ENCODE data around the gene ESPN. TPM values are rescaled to one million over a fixed set of nuclear protein-coding genes. Genes with fewer than 3 reads are reported as not detected.

ESPN gene
- total RNA-seq, 1 donor from 2014 or later = 0.18 TPM

DNA sequence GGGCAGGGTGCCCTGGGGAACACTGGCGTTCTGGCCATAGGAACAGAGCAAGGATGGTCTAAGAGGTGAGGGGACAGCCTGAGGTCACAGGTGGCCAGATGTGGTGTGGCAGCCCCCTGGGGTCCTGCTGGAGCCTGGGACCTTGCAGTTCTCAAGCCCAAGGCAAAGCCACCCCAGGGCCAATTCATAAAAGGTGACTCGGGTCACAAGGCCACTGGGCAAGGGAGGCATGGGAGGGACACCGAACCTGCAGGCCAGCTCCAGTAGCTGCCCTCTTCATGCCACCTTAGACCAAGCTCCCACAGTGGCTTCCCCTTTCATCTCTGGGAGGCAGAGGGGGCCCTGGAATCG lies 22.1 kb downstream of the ESPN start:
- H3K27me3 Mint-ChIP-seq = peaks cover 38% of the 10 kb centered on the region
- intact Hi-C loops (cut with micrococcal nuclease) = no loop called here
- no peaks in the 10 kb centered on the region for H3K36me3 Mint-ChIP-seq (ENCODE audit: low read depth)
- H3K4me3 Mint-ChIP-seq = no peak overlapping the region
- DNase-seq (no peak), ATAC-seq (ENCODE audit: low read depth) (no peak)
- no peaks in the 10 kb centered on the region for H3K9me3 Mint-ChIP-seq
- TF ChIP-seq, protein P1, sequence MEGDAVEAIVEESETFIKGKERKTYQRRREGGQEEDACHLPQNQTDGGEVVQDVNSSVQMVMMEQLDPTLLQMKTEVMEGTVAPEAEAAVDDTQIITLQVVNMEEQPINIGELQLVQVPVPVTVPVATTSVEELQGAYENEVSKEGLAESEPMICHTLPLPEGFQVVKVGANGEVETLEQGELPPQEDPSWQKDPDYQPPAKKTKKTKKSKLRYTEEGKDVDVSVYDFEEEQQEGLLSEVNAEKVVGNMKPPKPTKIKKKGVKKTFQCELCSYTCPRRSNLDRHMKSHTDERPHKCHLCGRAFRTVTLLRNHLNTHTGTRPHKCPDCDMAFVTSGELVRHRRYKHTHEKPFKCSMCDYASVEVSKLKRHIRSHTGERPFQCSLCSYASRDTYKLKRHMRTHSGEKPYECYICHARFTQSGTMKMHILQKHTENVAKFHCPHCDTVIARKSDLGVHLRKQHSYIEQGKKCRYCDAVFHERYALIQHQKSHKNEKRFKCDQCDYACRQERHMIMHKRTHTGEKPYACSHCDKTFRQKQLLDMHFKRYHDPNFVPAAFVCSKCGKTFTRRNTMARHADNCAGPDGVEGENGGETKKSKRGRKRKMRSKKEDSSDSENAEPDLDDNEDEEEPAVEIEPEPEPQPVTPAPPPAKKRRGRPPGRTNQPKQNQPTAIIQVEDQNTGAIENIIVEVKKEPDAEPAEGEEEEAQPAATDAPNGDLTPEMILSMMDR (IDR thresholded peaks at IDR 0.05) = no peak
- H3K4me1 Mint-ChIP-seq = peaks cover 14% of the 10 kb centered on the region
- CTCF ChIA-PET = no interaction called here
- H3K27ac Mint-ChIP-seq = no peak overlapping the region
- POLR2A ChIA-PET = no interaction called here

DNA sequence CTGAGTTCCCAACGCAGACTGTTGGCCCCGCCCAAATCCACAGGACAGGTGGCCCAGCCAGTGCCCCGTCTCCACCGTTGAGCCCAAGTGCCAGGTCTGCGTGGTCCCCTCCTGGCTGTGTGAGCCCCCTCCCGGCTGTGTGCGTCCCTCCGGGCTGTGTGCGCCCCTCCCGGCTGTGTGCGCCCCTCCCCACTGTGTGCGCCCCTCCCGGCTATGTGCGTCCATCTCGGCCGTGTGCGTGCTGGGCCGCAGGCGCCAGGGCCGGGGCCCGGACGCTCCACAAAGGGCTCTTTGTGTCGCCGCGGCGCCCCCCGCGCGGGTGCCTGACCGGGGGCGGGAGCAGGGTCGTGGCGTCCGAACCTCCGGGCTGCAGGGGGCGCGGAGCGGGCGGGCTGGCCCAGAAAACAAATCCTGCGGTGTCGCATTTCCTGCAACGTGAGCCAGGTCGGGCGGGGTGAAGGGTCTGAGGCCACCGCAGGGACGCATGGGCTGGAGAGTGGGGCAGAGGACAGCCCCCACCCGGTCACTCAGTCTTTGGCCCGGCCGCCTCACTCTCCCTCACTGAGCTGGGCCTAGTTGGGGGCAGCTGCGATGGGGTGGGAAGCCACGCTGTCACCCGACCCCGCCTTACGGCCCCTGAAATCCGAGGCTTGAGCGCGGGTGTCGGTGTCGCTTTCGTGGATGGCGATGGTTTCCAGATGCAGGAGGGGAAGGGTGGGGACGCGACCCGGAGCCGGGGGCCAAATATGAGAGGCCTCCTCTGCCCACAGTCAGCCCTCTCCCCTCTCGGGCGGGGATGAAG lies 22.6 kb downstream of the ESPN start:
- TF ChIP-seq, protein P1 (IDR thresholded peaks at IDR 0.05) = no peak
- Mint-ChIP-seq H3K36me3 (ENCODE audit: low read depth) (no peaks in the 10 kb centered on the region), H3K27ac (no peak overlapping the region), H3K4me3 (peak overlapping the region; percentile 65), H3K27me3 (peaks cover 36% of the 10 kb centered on the region), H3K4me1 (peaks cover 14% of the 10 kb centered on the region), H3K9me3 (no peaks in the 10 kb centered on the region)
- ChIA-PET CTCF (interaction anchor here (0.6 kb wide), 1 partner anchor 99 kb away, joined by 3 read pairs; no protein-coding TSS in a partner anchor), POLR2A (no interaction called here)
- ATAC-seq (ENCODE audit: low read depth) (peak; percentile 35), DNase-seq (no peak)
- intact Hi-C loops (cut with micrococcal nuclease) = no loop called here

DNA sequence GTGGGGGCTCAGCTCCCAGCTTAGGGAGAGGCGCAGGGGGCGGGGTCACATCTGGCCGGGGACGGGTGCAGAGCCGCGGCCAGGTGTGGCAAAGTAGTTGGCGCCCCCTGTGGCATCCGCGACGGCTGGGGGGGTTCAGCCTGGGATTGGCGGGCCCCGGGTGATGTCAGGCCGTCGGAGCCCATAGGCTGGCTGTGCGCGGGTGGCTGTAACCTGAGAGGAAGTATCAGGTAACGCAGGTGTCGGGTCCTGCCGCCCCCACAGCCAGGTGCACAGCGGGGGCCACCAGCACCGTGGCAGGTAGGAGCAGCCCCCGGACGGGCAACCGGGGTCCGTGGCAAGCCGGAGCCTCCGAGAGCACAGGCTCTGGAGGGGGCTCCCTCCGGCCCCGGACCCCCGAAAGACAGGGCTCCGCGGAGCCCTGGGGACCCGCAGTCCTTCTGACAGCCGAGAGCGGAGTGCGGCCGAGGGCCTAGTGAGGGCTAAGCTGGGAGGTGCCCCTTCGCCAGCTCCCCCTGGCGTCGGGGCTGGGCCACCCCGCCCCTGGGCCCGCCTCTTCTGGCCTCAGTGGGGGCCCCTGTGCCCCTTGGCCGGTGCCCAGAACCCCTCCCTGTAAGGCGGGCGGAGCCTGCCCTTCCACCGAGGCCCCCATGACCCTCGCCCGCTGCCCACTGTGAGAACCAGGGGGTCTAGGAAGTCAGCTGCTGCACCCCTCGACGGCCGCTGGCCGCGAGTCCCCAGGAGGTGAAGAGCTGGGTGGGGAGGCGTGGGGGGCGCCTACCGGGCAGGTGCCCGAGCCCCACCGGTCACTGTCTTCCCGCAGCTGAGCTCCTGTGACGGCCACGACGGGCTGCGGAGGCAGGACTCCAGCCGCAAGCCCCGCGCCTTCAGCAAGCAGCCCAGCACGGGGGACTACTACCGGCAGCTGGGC lies 23.5 kb downstream of the ESPN start:
- CTCF ChIA-PET = interaction anchor here (0.6 kb wide), 1 partner anchor 100 kb away, joined by 3 read pairs; no protein-coding TSS in a partner anchor
- H3K27me3 Mint-ChIP-seq = peaks cover 39% of the 10 kb centered on the region
- H3K4me1 Mint-ChIP-seq = peaks cover 14% of the 10 kb centered on the region
- no peaks in the 10 kb centered on the region for H3K36me3 Mint-ChIP-seq (ENCODE audit: low read depth)
- DNase-seq (no peak), ATAC-seq (ENCODE audit: low read depth) (peak; percentile 54)
- H3K9me3 Mint-ChIP-seq = no peaks in the 10 kb centered on the region
- intact Hi-C loops (cut with micrococcal nuclease) = no loop called here
- TF ChIP-seq, protein P1 (IDR thresholded peaks at IDR 0.05) = no peak
- POLR2A ChIA-PET = no interaction called here
- peak overlapping the region; percentile 65 for H3K4me3 Mint-ChIP-seq
- no peak overlapping the region for H3K27ac Mint-ChIP-seq

DNA sequence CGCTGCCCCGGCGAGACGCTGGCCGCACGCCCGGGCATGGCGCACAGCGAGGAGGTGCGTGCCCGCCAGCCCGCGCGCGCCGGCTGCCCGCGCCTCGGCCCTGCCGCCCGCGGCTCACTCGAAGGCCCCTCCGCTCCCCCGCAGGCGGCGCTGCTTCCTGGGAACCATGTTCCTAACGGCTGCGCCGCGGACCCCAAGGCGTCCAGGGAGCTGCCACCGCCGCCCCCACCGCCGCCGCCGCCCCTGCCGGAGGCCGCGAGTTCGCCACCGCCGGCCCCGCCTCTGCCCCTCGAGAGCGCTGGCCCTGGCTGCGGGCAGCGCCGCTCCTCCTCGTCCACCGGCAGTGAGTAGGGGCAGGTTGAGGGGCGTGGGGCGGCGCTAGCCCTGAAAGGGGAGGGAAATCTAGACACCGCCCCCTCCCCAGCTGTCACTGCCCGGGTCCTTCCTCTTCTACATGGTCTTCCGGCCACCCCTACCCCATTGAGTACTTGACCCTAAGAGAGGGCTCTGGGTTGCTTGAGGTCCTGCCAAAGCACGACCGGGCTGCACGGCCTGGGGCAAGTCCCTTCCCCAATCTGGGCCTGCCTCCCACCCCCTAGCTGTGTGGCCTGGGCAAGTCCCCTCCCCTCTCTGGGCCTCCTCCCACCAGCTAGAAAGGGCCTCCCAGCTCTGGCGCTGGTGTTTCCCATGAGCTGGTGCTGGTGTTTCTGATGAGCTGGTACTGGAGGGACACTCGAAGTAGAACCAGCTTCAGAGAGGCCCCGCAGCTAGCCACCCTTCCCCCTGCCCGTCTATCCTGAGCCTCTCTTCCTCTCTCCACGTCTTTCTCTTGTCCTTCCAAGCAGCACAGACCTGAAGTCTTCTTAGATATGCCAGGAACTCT lies 24.4 kb downstream of the ESPN start:
- Mint-ChIP-seq H3K36me3 (ENCODE audit: low read depth) (no peaks in the 10 kb centered on the region), H3K9me3 (no peaks in the 10 kb centered on the region), H3K4me1 (peaks cover 17% of the 10 kb centered on the region), H3K27ac (no peak overlapping the region), H3K27me3 (peaks cover 44% of the 10 kb centered on the region), H3K4me3 (peak overlapping the region; percentile 9)
- intact Hi-C loops (cut with micrococcal nuclease) = no loop called here
- ChIA-PET POLR2A (interaction anchor here (0.8 kb wide), 1 partner anchor 10 kb away, joined by 3 read pairs; no protein-coding TSS in a partner anchor), CTCF (no interaction called here)
- TF ChIP-seq, protein P1 (IDR thresholded peaks at IDR 0.05) = no peak
- DNase-seq = no peak
- no peak for ATAC-seq (ENCODE audit: low read depth)
